ENCODE results near the gene FNIP2.

DNA sequence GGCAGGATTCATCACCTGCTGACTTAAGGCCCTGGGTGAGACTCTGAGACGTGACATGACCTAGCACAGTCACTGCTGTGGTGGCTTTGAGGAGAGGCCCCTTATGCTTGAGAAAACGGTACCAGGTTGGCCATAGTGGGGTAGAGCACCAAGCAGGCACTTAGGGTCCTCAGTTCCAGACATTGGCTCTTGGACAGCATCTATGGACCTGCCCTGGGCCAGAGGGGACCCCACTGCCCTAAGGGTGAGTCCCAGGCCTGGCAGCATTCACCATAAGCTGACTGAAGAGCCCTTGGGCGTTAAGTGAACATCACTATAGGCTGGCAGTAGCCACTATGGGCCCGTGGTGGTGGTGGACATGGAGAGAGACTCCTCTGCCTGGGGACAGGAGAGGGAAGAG, 78.7 kb downstream of the FNIP2 start:
- no peak for TF ChIP-seq EZH2phosphoT487 (IDR thresholded peaks at IDR 0.05; ENCODE audit: borderline replicate concordance, low read depth, low read length)
- TF ChIP-seq, protein P1, sequence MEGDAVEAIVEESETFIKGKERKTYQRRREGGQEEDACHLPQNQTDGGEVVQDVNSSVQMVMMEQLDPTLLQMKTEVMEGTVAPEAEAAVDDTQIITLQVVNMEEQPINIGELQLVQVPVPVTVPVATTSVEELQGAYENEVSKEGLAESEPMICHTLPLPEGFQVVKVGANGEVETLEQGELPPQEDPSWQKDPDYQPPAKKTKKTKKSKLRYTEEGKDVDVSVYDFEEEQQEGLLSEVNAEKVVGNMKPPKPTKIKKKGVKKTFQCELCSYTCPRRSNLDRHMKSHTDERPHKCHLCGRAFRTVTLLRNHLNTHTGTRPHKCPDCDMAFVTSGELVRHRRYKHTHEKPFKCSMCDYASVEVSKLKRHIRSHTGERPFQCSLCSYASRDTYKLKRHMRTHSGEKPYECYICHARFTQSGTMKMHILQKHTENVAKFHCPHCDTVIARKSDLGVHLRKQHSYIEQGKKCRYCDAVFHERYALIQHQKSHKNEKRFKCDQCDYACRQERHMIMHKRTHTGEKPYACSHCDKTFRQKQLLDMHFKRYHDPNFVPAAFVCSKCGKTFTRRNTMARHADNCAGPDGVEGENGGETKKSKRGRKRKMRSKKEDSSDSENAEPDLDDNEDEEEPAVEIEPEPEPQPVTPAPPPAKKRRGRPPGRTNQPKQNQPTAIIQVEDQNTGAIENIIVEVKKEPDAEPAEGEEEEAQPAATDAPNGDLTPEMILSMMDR (conservative IDR thresholded peaks at IDR 0.05; ENCODE audit: low read length), result no peak

All from OCI-LY7 (cell line).